Endothelial cell of umbilical vein (primary cell): ENCODE measurements around the gene SLC9C1.

Experiments
- EZH2 ChIP-seq: IDR thresholded peaks from 2 replicates; pipeline ENCODE4 v1.6.1; 2012; ENCODE audit warnings: borderline replicate concordance, low read depth, mild to moderate bottlenecking, moderate library complexity, low read length, inconsistent platforms; ENCODE audit not compliant: severe bottlenecking
- POLR2A ChIP-seq: IDR thresholded peaks from 2 replicates; pipeline ENCODE4 v1.6.1; 2012; ENCODE audit warnings: low read depth, mild to moderate bottlenecking, control low read depth, low read length
- TF ChIP-seq, protein P1 (sequence below), 2 donors: IDR thresholded peaks; 1 replicate in 1 of 2; 2 replicates in 1 of 2; pipeline ENCODE4 v1.5.1; 2011; ENCODE audit warnings: low read length in 2 of 2, mild to moderate bottlenecking in 2 of 2, moderate library complexity in 2 of 2, control low read depth in 1 of 2, inconsistent platforms in 1 of 2, low read depth in 1 of 2; ENCODE audit not compliant: insufficient read depth in 1 of 2; ENCODE audit errors: extremely low read depth in 1 of 2
- TF ChIP-seq, protein P2 (sequence below): IDR thresholded peaks from 2 replicates; pipeline ENCODE4 v1.6.1; 2011; ENCODE audit not compliant: insufficient read depth, insufficient read length

DNA sequence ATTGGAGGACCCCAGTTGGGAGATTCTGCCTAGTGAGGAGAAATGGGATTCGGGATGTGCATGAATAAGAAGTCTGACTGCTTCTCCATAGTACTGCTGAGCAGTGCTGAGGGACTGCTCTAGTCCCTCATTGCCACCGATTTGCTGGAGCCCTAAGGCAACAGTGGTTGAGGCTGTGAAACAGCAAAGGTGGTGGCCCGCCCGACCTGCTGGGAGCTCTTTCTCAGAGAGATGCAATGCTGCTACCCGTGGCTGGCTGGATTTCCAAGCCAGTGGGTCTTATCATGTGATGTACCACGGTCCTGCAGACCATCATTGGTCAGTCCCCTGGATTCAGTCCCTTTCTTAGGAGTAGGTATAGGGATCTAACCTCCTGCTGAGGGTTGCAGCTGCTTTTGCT is 118.4 kb downstream of the SLC9C1 start:
- TF ChIP-seq, protein P1, sequence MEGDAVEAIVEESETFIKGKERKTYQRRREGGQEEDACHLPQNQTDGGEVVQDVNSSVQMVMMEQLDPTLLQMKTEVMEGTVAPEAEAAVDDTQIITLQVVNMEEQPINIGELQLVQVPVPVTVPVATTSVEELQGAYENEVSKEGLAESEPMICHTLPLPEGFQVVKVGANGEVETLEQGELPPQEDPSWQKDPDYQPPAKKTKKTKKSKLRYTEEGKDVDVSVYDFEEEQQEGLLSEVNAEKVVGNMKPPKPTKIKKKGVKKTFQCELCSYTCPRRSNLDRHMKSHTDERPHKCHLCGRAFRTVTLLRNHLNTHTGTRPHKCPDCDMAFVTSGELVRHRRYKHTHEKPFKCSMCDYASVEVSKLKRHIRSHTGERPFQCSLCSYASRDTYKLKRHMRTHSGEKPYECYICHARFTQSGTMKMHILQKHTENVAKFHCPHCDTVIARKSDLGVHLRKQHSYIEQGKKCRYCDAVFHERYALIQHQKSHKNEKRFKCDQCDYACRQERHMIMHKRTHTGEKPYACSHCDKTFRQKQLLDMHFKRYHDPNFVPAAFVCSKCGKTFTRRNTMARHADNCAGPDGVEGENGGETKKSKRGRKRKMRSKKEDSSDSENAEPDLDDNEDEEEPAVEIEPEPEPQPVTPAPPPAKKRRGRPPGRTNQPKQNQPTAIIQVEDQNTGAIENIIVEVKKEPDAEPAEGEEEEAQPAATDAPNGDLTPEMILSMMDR (IDR thresholded peaks at IDR 0.05; ENCODE audit: extremely low read depth in 1 of 2, insufficient read depth in 1 of 2, low read depth in 1 of 2, low read length in 2 of 2): no peak
- TF ChIP-seq, protein P2, sequence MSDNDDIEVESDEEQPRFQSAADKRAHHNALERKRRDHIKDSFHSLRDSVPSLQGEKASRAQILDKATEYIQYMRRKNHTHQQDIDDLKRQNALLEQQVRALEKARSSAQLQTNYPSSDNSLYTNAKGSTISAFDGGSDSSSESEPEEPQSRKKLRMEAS: no peak
- no peak for TF ChIP-seq EZH2
- no peak for TF ChIP-seq POLR2A
